Sigmoid colon (tissue), 3 donors: Measurements from ENCODE around the gene TLE2.

Source experiments
- CTCF ChIP-seq, 4 experiments: fragments of 450-650 bp in 3 of 4; fragments of 200-600 bp in 1 of 4; IDR thresholded peaks; one replicate each; pipeline ENCODE4 v1.5.1; 2016 to 2019; ENCODE audit warnings: antibody characterized with exemption in 4 of 4, mild to moderate bottlenecking in 3 of 4, moderate library complexity in 2 of 4
- POLR2A ChIP-seq, 2 donors: fragments of 450-650 bp; IDR thresholded peaks; one replicate each; pipeline ENCODE4 v1.6.1; 2016; ENCODE audit warnings: antibody characterized with exemption in 2 of 2, mild to moderate bottlenecking in 2 of 2, moderate library complexity in 2 of 2

GRCh38 chr19:3046698-3047495 lies 17.8 kb upstream of the TLE2 start:
- TF ChIP-seq POLR2A (IDR thresholded peaks at IDR 0.05) (no peak), CTCF (IDR thresholded peaks at IDR 0.05) (no peak)
